ENCODE results near the gene ZBTB21.
"Not testable (repeated sequence)": the region's sequence is repeated elsewhere in the genome, so short reads cannot be mapped to it uniquely, and the experiment has no call there.

Gene ZBTB21

GRCh38 chr21:42019101-42019605, 9.0 kb upstream of the ZBTB21 start:
- no peak for DNase-seq (ENCODE audit: low read depth)

- DNase-seq (ENCODE audit: low read depth) = no peak
Measured at GRCh38 chr21:42017022-42017421, 6.9 kb upstream of the ZBTB21 start.

DNA sequence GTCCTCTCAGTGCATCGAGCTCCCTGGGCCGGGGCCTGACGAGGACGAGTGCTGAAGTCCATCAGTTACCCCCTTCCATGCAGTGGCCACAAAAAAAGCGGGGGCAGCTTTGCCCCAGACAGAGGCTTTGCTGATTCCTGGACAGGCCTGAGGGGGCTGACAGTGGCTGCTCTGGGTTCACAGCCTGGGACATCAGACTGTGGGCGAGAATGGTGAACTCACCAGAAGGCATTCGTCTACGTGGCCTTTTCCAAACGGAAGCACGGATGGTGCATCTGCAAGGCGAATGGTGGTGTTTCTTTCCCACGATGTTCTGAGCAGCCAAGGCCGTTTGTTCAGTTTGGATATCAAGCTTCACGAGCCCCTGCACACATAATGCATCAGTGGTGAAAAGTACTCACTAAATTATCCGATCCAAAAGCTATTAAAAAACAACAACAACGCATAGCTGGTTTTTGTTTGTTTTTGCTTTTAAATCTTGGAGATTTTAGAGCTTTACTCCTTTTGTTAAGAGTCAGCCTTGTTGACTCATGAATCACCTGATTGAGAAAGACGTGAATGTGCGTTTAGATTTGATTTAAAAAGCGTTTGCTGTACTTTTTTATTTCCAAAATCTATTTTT, 6.3 kb upstream of the ZBTB21 start:
- no peak for DNase-seq (ENCODE audit: low read depth)

DNA sequence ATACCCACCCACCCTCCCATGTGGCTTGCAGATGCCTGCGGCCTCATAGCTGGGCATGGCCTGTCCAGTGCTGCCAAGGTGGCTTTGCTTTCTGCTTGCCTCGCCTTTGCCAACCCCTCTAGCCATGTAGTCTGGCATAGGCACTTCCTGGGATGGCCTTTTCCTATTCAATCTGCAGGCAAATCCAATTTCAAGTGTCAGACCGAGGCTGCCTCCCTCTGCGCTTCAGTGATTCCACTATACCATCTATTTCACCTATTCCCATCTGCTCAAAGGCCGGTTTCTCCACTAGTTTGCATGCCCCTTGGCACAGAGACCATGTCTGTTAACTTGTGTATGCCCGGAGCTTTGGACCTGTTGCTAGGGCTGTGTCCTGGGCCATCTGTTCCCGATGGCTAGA, 3.8 kb upstream of the ZBTB21 start:
- DNase-seq (ENCODE audit: low read depth) = no peak

DNA sequence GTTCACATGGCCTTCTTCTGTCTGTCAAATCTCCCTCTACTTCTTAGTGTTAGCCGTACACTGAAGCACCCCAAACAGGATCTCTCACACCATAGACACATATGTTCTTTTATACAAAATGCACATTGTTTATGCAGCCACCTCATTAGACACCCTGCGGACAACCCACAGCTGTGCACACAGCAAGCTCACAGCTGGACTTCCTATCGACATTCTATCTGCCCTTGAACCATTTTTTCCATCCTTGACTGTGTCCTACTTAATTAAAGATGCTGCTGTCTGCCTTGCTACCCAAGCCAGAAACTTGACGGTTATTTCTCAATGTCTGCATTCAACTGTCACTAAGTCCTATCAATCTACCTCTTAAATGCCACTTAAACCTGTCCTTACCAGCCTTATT, 3.2 kb upstream of the ZBTB21 start:
- DNase-seq (ENCODE audit: low read depth) = no peak

DNA sequence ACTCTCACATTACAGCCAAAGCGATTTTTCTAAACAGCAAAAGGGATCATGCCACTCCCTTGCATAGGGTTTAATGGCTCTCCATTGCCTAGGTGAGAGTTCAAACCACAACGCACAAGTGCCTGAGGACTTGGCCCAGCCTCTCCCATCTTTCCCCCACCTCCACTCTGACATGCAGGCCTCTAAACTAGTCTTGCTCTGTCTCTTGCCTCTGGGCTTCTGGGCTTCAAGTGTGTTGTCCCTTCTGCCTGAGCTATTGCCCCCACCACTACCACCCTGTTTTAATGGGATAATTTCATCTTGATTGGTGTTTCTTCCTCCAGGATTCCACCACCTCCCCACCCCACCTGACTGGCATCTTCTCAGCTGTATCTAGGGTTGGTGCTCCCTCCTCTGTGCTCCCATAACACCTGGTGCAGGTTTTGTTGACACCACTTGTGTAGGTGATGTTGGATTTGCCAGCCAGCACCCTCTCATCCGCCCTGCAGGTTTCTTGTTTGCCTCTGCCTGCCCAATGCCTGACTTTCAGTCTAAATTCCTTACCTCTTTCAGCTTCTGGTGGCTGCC, 2.7 kb upstream of the ZBTB21 start:
- DNase-seq (ENCODE audit: low read depth) = no peak

- DNase-seq (ENCODE audit: low read depth) = no peak
Measured at GRCh38 chr21:42012344-42012743, 2.2 kb upstream of the ZBTB21 start.

GRCh38 chr21:42010507-42011495, 641 bp upstream of the ZBTB21 start:
- DNase-seq (ENCODE audit: low read depth) = peak; percentile 13

- peak; percentile 45 for DNase-seq (ENCODE audit: low read depth)
Measured at GRCh38 chr21:42009018-42009830, 936 bp downstream of the ZBTB21 start.

- DNase-seq (ENCODE audit: low read depth) = no peak
Measured at GRCh38 chr21:42007356-42007940, 2.7 kb downstream of the ZBTB21 start.

GRCh38 chr21:42006765-42007164, 3.4 kb downstream of the ZBTB21 start:
- DNase-seq (ENCODE audit: low read depth) = no peak

GRCh38 chr21:42004406-42005199, 5.6 kb downstream of the ZBTB21 start:
- DNase-seq (ENCODE audit: low read depth) = no peak

GRCh38 chr21:42003051-42003461, 7.1 kb downstream of the ZBTB21 start:
- no peak for DNase-seq (ENCODE audit: low read depth)

DNA sequence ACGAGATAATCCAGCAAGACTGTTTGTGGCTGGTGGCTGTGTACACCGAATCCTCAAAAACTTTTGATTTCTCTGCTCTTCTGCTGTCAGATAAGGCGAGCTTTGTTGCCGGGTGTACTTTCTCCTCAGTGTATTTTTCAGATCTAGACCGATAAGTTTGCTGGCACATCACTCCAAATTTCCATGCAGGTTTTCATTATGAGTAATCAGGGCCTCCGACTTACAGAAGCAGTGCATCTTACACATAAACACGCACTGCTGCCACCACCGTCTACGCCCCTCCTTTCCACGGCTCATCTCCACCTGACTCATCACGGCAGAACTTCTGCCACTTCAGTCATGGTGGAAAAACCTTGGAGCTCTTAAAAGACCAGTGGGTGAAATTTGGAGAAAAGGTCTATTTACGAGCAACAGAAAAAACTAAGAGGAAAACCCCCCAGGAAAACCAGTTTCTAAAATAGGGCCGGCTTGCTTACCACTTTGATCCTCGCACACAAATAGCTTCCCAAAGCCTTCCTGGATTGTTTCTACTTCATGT, 7.7 kb downstream of the ZBTB21 start:
- DNase-seq (ENCODE audit: low read depth) = peak; percentile 42

DNA sequence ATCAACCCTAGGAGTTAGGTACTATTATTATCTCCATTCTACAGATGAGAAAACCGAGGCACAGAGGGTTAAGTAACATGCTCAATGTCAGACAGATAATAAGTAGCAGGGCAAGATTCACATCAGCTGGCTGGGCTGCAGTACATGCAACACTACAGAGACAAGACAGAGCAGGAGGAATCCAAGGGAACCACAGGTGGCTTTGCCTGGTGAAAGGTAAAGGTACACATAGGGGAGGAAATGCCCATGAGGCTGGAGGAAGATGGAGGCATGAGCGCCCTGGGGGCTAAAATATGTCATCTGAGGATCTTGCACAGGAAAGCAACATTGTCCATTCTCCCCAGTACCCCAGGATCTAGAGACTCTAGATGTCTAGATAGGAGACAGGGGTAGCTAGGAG, 8.4 kb downstream of the ZBTB21 start:
- no peak for DNase-seq (ENCODE audit: low read depth)

DNA sequence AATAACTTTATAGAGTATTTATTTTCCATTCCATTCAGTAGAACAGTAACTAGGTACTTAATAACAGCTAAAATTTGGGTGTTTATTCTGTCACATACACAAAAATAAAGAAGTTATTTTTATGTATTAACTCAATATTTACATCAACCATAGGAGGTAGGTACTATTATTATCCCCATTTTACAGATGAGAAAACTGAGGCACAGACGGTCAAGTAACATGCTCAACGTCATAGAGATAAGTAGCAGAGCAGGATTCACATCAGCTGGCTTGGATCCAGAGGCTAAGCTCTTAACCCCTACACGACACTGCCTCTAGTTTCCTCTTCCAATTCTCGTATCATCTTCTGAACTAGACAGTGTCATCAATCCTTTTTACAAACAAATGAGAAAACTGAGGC, 9.3 kb downstream of the ZBTB21 start:
- DNase-seq (ENCODE audit: low read depth) = no peak

DNA sequence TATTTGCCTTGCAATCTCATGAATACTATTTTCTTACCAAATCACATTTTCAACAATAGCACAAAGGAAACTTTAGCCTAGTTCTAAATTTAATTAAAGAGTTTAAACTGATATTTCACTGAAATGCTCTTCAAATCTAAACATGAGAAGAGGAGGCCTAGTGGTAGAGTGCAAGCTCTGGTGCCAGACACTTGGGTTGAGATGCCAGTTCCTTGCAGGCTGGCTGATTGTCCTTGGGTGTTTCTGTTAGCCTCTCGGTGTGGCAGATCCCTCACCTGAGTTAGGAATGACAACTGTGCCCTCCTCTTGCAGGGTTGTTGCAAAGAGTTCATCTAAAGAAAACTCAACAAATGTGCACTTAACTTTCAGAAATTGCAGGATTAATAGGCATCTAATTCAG, 12.5 kb downstream of the ZBTB21 start:
- DNase-seq (ENCODE audit: low read depth) = no peak

- DNase-seq (ENCODE audit: low read depth) = no peak
Measured at GRCh38 chr21:41995577-41995976, 14.6 kb downstream of the ZBTB21 start.

DNA sequence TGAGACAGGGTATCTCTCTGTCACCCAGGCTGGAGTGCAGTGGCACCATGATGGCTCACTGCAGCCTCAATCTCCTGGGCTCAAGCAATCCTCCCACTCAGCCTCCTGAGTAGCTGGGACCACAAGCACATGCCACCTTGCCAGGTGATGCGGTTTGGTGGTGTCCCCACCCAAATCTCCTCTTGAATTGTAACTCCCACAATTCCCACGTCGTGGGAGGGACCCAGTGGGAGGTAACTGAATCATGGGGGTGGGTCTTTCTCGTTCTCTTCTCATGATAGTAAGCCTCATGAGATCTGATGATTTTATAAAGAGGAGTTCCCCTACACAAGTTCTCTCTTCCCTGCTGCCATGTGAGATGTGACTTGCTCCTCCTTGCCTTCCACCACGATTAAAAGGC, 15.5 kb downstream of the ZBTB21 start:
- DNase-seq (ENCODE audit: low read depth) = not testable (repeated sequence)

GRCh38 chr21:41993744-41994143, 16.4 kb downstream of the ZBTB21 start:
- DNase-seq (ENCODE audit: low read depth) = no peak
